NT2/D1 (cell line): ENCODE measurements around the gene SRMS.

Experiments used
- DNase-seq: peaks from one replicate; pipeline ENCODE4 v3.0.0-alpha.2; 2011; ENCODE audit warnings: low read depth, low spot score
- H3K27me3 ChIP-seq: 2 replicates; pipeline ENCODE4 v1.6.0; 2011; ENCODE audit warnings: mild to moderate bottlenecking; ENCODE audit not compliant: insufficient read length, insufficient read depth
- H3K36me3 ChIP-seq: 2 replicates; pipeline ENCODE4 v1.6.1; 2011; ENCODE audit warnings: mild to moderate bottlenecking, low read length, mixed read lengths; ENCODE audit not compliant: insufficient read depth, insufficient read length
- H3K4me1 ChIP-seq: 2 replicates; pipeline ENCODE4 v1.5.1; 2011; ENCODE audit not compliant: insufficient read depth, insufficient read length
- H3K4me3 ChIP-seq: 2 replicates; pipeline ENCODE4 v1.5.1; 2011; ENCODE audit warnings: low read depth; ENCODE audit not compliant: insufficient read length
- H3K9ac ChIP-seq: 2 replicates; pipeline ENCODE4 v1.6.0; 2011; ENCODE audit warnings: low read depth; ENCODE audit not compliant: insufficient read length
- H3K9me3 ChIP-seq: 2 replicates; pipeline ENCODE4 v1.5.1; 2011; ENCODE audit warnings: mild to moderate bottlenecking, low read length; ENCODE audit not compliant: insufficient read depth
- SUZ12 ChIP-seq: IDR thresholded peaks from 2 replicates; pipeline ENCODE4 v1.6.1; 2011; ENCODE audit not compliant: insufficient read length, insufficient read depth; ENCODE audit errors: extremely low read depth
- YY1 ChIP-seq: IDR thresholded peaks from 2 replicates; pipeline ENCODE4 v1.6.1; 2011; ENCODE audit not compliant: insufficient read length, insufficient read depth
- ZNF274 ChIP-seq: IDR thresholded peaks from 2 replicates; pipeline ENCODE4 v1.6.1; 2011; ENCODE audit warnings: mild to moderate bottlenecking, low read depth, low read length

SRMS gene

DNA sequence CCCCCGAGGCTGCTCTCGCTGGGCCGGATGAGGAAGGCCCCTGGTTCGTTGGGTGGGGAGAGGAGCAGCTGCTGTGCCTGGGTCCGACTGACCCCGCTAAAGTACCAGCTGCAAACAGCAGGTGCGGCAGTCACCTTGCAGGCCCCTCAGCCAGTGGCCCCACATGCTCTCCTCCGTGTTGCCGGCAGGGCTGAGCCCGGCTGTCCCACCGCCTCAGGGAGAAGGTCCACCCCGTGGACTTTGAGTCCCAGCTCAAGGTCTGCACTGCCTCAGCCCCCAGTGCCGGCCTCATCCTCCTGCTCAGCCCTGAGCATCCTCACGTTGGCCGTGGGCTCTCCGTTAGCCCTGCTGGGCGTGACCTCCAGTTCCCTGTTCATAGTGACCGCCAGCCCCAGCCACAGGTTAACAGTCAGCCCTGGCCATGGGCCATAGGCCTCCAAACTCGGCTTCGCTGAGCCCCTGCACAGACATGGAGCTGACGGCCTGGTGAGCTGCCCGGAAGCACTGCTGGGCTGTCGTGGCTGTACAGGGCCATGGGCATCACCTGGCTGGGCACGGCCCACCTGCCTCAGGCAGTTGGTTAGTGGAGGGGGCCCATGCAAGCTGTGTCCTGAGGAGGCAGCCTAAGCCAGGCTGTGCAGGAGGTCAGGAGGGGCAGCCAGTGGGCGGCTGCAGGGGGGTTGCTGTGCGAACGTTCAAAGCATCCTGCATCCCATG is 3.1 kb downstream of the SRMS start:
- H3K4me3 ChIP-seq: no peak overlapping the region
- DNase-seq: no peak
- H3K36me3 ChIP-seq: no peaks in the 10 kb centered on the region
- H3K4me1 ChIP-seq: peaks cover 47% of the 10 kb centered on the region
- TF ChIP-seq YY1: no peak
- TF ChIP-seq ZNF274: no peak
- no peak for TF ChIP-seq SUZ12
- H3K9ac ChIP-seq: no peak overlapping the region
- no peaks in the 10 kb centered on the region for H3K9me3 ChIP-seq
- H3K27me3 ChIP-seq: no peaks in the 10 kb centered on the region

DNA sequence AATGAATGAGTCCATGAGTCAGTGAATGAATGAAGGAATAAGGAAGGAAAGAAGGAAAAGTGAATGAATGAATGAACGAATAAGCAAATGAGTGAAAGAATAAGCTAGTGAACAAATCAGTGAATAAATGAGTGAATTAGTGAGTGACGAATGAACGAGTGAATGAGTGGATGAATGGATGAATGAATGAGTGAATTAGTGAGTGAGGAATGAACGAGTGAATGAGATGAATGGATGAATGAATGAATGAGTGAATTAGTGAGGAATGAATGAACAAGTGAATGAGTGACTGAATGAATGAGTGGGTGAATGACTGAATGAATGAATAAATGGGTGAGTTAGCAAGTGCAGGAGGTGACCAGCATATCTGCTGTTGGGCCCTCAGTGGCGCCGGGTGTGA is 3.8 kb downstream of the SRMS start:
- DNase-seq: no peak
- H3K36me3 ChIP-seq: no peaks in the 10 kb centered on the region
- H3K9me3 ChIP-seq: no peaks in the 10 kb centered on the region
- H3K4me3 ChIP-seq: no peak overlapping the region
- H3K9ac ChIP-seq: no peak overlapping the region
- TF ChIP-seq SUZ12 (no peak), ZNF274 (no peak), YY1 (no peak)
- no peaks in the 10 kb centered on the region for H3K27me3 ChIP-seq
- peaks cover 48% of the 10 kb centered on the region for H3K4me1 ChIP-seq

DNA sequence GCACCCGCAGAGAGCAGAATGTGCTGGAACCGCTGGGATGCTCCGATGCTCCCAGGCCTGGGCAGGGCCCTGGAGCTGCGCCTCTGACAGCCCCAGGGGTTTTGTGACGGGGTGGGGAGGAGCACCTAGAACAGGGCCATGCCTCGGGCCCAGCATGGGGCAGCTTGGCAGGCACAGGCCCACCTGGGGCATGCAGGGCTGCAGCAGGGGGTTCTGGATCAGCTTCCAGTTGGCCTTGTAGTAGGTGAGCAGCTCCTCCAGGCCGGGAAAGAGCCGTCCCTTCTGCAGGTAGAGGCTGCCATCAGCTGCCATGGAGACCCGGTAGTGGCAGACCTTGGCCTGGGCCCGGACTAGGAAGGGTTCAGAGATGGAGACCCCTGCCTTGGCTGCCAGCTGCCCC is 4.4 kb downstream of the SRMS start:
- Histone ChIP-seq H3K4me3 (no peak overlapping the region), H3K36me3 (no peaks in the 10 kb centered on the region), H3K9me3 (no peaks in the 10 kb centered on the region), H3K27me3 (no peaks in the 10 kb centered on the region), H3K4me1 (peaks cover 43% of the 10 kb centered on the region), H3K9ac (no peak overlapping the region)
- TF ChIP-seq YY1 (no peak), SUZ12 (no peak), ZNF274 (no peak)
- DNase-seq: no peak

DNA sequence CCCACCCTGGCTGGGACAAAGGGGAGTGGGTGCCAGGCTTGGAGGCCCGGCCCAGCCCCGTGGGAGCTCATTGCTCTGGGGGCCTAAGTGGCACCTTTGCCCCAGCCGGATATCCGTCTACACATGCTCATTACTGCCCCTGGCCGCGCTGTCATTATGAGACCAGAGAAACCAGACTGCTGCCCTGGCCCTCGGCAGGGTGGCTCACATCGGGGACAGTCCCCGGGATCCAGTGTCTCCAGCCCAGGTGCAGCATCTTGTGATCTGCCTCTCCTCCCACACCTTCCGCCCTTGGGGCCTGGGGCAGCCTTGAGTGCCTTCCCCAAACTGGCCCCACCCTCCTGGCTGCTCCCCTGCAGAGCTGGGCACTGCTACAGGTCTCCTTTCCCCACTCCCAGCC is 4.9 kb downstream of the SRMS start:
- Histone ChIP-seq H3K9ac (peak overlapping the region; percentile 26), H3K36me3 (no peaks in the 10 kb centered on the region), H3K27me3 (no peaks in the 10 kb centered on the region), H3K4me3 (no peak overlapping the region), H3K4me1 (peaks cover 40% of the 10 kb centered on the region), H3K9me3 (no peaks in the 10 kb centered on the region)
- no peak for TF ChIP-seq YY1
- TF ChIP-seq SUZ12: no peak
- no peak for TF ChIP-seq ZNF274
- DNase-seq: no peak

DNA sequence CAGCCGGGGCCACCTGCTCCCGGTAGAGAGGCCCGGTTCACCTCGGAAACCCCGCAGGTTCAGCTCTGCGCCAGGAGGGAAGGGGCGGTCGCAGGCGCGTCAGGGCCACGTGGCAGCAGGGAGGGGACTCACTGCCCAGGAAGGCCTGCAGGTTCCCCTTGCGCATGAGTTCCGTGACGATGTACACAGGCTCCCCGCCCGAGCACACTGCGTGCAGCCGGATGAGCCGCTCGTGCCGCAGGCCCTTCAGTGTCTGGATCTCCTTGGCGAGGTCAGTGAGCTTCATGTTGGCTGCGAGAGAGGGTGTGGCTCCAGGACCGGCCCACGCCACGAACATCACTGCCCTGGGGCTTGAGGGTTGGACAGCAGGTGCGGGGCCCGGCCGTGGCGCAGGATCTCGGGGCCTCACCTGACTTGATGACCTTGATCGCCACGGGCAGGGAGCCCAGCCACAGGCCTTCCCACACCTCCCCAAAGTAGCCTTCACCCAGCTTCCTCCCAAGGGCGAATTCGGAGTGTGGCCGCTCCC is 5.5 kb downstream of the SRMS start:
- DNase-seq: no peak
- TF ChIP-seq SUZ12 (no peak), ZNF274 (no peak), YY1 (no peak)
- Histone ChIP-seq H3K27me3 (no peaks in the 10 kb centered on the region), H3K9ac (peak overlapping the region; percentile 8), H3K36me3 (no peaks in the 10 kb centered on the region), H3K4me1 (peaks cover 39% of the 10 kb centered on the region), H3K4me3 (no peak overlapping the region), H3K9me3 (no peaks in the 10 kb centered on the region)

DNA sequence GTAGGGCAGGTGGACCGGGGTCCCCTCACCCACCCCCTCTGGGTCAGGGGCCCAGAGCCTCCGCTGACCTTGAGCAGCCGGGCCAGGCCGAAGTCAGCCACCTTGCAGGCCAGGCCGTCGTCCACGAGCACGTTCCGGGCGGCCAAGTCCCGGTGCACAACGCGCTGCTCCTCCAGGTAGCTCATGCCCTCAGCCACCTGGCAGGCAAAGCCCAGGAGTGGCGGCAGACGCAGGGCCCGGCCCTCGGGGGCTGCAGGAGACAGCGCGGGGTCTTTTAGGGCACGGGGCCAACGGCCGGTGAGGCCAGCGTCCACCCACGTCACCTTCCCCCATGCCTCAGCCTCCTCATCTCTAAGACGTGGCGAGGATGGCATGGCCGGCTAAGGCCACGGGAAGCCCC is 6.2 kb downstream of the SRMS start:
- Histone ChIP-seq H3K36me3 (no peaks in the 10 kb centered on the region), H3K27me3 (no peaks in the 10 kb centered on the region), H3K9me3 (no peaks in the 10 kb centered on the region), H3K4me3 (no peak overlapping the region), H3K4me1 (peaks cover 39% of the 10 kb centered on the region), H3K9ac (no peak overlapping the region)
- TF ChIP-seq ZNF274 (no peak), SUZ12 (no peak), YY1 (no peak)
- no peak for DNase-seq

DNA sequence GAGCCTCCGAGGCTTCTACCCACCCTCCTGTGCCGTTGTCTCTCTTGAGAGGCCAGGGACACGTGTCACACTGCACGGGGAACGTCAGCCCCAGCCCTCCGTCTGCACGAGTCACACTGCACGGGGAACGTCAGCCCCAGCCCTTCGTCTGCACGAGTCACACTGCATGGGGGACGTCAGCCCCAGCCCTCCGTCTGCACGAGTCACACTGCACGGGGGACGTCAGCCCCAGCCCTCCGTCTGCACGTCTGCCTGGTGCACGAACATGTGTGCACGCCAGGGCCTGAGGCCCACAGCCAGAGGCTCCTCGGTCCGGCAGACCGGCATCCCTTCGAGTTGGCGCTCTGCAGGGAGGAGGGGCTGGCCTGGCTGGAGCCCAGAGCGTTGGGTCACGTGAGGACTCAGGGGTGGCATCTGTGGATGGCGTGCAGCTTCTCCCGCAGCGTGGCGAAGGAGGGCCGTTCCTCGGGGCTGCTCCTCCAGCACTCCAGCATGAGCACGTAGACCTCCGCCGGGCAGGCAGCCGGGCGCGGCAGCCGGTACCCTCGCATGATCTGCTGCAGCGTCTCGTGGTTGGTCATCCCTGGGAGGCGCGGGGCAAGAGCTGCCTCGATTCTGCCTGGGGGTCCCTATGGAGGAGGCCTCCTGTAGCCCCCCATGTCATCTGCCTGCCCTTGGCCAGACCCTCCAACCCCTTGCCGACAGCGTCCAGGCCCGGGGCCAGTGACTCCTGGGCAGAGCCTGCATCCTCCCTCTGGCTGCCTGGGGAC is 6.9 kb downstream of the SRMS start:
- no peak for DNase-seq
- Histone ChIP-seq H3K4me1 (peaks cover 38% of the 10 kb centered on the region), H3K36me3 (no peaks in the 10 kb centered on the region), H3K9ac (peak overlapping the region; percentile 37), H3K9me3 (no peaks in the 10 kb centered on the region), H3K4me3 (no peak overlapping the region), H3K27me3 (no peaks in the 10 kb centered on the region)
- TF ChIP-seq YY1 (no peak), SUZ12 (no peak), ZNF274 (no peak)
